ENCODE results near the gene TIMP3.
"Not testable (repeated sequence)": the region's sequence is repeated elsewhere in the genome, so short reads cannot be mapped to it uniquely, and the experiment has no call there.

TIMP3 gene

DNA sequence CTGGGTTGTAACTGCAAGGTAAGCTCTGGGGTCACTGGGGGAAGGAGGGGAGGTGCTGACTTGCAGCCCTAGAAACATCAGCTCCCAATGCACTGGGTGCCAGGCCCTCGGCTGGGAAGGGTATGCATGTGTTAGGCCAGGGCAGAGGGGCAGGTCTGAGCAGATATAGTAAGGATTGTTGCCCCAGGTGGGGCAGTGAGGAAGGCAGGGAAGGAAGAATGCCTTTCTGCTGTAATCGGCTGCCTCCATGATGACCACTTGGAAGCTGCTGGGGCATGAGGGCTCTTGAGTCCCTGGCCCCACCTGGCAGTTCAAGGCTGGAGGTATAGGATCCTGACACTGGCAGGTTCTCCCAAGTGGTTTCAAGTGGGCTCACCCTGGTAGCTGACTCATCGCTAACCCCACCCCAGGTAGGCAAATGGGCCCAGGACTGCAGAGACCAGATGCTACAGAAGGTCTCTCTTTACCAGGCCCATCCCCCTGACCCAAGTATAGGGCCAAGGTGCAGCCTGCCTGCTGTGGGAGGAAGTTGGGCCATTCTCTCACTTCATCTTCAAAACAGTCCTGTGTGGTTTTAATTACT, 56.7 kb downstream of the TIMP3 start:
- DNase-seq, result no peak

DNA sequence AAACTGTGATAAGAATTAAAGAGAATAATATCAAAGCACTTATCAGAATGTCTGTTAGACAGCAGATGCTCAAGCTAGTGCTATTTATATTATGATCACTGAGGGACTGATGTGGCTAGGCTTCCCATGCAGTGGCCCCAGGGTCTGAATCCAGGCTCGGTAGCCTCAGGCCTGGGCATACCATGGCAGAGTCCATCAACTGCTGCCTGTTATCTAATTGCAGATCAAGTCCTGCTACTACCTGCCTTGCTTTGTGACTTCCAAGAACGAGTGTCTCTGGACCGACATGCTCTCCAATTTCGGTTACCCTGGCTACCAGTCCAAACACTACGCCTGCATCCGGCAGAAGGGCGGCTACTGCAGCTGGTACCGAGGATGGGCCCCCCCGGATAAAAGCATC, 57.5 kb downstream of the TIMP3 start:
- DNase-seq, result no peak

DNA sequence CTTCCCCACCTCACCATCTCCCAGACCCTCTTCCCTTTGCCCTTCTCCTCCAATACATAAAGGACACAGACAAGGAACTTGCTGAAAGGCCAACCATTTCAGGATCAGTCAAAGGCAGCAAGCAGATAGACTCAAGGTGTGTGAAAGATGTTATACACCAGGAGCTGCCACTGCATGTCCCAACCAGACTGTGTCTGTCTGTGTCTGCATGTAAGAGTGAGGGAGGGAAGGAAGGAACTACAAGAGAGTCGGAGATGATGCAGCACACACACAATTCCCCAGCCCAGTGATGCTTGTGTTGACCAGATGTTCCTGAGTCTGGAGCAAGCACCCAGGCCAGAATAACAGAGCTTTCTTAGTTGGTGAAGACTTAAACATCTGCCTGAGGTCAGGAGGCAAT, 58.2 kb downstream of the TIMP3 start:
- no peak for DNase-seq

DNA sequence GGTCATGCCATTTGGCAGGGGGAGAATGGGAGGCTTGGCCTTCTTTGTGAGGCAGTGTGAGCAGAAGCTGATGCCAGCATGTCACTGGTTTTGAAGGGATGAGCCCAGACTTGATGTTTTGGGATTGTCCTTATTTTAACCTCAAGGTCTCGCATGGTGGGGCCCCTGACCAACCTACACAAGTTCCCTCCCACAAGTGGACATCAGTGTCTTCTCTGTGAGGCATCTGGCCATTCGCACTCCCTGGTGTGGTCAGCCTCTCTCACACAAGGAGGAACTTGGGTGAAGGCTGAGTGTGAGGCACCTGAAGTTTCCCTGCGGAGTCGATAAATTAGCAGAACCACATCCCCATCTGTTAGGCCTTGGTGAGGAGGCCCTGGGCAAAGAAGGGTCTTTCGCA, 59.8 kb downstream of the TIMP3 start:
- DNase-seq, result no peak

DNA sequence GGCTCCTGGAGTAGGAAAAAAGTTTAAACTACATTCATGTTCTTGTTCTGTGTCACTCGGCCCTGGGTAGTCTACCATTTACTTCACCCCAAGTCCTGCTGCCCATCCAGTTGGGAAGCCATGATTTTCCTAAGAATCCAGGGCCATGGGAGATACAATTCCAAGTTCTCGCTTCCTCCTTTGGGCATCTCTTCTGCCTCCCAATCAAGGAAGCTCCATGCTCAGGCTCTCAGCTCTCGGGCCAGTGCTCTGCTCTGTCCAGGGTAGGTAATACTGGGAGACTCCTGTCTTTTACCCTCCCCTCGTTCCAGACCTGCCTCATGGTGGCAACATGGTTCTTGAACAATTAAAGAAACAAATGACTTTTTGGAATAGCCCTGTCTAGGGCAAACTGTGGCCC, 60.6 kb downstream of the TIMP3 start:
- no peak for DNase-seq

DNA sequence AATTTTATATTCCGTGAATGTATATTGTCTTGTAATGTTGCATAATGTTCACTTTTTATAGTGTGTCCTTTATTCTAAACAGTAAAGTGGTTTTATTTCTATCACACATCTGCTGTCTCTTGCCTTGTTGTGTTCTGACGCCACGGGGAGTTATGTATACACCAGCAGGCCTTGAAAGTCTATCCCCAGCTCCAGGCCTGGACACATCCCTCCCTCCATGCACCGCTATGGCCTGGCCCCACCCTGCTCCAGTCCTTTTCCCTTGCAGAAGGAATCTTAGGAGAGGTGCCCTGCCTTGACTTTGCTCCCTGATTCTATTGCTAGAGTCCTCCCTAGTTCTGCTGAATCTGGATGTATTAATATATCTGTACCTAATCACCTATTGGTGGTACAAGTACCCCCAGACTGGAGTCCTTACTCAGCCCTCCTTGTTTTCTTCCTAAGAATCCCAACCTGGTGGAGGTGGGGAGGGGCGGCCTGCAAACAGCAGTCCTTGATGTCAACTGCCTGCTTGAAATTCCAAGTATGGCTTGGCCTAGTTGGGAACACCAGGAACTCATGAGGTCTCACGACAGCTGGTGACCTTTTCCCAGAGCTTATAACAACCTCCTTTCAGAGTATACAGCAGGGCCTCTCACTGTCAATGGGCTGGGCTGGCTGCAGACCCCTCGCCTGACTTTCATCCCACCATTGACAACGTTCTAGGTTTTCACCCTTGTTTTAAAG, 61.6 kb downstream of the TIMP3 start:
- DNase-seq, result no peak

DNA sequence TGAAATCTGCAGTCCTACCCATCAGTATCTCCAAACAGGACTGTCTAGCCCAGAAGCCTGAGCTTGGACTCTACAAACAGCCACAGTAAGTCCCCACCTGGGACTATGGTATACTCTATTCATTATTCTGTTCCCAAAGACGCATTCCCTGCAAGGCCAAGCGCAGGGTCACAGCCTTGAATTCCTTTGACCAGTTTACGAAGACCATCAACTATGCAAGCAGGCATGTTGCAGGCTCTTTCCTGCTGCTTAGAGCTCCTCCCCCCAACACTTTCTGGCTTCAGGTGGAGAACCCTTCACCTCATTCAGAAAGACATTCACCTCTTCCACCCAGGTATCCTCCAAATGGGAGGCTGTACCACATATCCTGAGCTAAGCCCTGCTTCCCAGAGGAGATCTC, 62.5 kb downstream of the TIMP3 start:
- no peak for DNase-seq

DNA sequence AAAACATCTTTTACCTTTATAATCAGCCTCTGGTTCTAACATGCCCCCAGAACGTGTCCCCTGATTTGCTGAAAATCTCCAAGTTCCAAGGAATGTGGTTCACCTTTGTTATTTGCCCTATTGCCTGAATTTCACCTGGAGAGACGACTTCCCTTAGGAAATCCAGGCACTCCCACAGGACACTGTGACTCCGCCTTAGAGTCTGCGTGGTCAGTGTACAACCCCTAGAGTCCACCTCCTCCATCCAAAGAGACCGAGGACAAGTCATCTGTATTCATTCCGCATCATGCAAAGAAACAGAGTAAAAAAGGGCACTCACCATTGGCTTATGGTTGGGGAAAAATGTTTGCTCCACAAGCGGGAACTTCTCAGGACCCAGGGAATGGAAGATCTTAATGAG, 63.1 kb downstream of the TIMP3 start:
- DNase-seq, result no peak

DNA sequence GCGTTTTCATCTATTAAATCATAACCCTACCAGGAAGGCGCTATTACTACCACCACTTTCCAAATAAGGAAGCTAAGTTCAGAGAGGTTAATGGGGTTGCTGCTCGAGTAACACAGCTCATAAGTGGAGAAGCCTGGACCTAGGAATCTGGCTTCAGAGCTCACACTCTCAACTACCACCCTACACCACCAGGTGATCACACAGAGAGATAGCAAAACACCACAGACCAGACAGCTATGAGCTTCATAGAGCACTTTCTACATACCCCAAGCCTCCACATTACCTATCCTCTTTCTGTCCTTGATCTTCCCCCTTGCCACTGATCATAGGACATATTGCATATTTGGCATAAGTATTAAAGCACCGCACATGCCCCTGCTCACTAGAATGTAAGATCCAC, 65.4 kb downstream of the TIMP3 start:
- DNase-seq, result no peak

DNA sequence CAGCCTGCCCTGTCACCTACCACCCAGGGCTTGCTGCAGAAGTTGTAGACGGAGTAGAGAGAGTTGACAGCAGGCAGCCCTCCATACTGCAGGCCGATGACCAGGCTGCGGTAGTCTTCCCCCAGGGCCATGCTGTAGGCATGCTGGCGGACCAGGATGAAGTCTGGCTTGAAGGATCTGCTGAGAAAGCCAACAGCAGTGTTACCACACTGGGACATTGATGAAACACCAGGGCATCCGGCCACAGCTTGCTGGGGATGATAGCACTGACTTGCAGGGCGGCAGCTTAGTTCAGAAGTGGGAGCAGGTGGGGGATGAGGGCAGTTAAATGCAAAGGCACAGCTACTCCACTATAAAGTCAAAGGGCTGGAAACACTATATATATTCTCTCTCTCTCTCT, 67.4 kb downstream of the TIMP3 start:
- DNase-seq, result no peak

DNA sequence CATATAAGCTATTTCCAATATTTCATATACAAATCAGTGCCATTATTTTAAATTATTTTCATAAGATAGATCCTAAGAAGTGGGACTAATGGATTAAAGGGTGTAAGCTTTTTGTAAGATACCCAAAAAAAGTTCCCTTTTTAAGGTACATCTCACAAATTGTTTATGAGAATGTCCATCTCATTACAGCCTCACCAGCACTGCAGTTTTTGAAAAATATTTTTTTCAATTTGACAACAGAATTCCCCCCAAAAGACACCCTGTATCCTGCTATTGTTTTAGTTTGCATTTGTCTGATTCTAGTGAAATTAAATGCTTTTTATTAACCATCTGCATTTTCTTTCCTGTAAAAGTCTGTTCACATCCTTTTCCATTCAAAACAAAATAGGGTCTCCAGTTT, 69.0 kb downstream of the TIMP3 start:
- DNase-seq, result no peak

DNA sequence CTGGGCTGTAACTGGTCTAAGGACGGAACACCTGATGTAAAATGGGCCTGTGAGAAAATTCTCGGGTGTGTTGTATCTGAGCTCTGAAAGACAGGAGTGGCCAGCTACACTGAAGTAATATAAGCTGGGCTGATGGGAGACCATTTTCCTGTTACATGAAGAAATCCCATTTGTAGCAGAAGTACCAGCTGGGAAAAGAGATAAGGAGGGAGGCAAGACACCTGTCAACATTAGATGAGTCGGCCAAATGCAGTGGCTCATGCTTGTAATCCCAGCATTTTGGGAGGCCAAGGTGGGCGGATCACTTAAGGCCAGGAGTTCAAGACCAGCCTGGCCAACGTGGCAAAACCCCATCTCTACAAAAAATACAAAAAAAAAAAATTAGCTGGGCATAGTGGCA, 72.1 kb downstream of the TIMP3 start:
- DNase-seq, result not testable (repeated sequence)

DNA sequence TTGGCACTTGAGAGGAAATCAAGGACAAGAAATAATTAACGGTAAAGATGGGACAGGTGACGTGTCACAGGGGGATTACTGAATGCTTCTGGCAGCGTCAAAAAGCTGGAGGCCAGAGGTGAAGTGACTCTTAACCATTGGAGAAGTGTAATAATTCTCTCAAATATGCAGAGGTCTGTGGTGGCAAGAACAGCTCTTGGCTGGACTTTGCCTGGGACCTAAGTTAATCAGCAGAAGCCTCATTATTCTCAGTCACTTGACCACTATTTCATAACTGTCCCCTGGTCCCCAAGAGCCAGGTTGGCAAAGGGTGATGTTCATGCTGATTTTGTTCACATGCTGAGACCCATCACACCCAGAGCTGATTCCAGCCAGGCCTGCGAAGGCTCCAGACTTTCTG, 72.9 kb downstream of the TIMP3 start:
- no peak for DNase-seq

DNA sequence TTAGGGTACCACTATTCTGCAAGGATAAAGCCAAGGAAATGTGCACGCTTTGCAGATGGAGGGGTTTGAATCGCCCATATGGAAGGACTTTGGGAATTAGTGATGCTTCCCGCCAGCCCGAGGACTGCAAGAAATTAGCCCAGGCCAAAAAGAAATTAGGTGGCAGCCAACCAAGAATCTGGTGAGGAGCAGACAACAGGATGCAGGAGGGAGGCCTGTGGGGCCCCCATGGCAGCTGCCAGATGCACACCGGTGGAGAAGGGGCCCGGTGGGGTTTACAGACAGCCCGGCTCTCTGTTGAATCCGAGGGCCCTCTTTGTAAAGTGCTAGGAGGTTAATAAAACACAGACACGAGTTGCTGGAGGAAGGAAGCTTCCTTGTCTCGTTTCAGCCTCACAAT, 73.5 kb downstream of the TIMP3 start:
- DNase-seq, result no peak

DNA sequence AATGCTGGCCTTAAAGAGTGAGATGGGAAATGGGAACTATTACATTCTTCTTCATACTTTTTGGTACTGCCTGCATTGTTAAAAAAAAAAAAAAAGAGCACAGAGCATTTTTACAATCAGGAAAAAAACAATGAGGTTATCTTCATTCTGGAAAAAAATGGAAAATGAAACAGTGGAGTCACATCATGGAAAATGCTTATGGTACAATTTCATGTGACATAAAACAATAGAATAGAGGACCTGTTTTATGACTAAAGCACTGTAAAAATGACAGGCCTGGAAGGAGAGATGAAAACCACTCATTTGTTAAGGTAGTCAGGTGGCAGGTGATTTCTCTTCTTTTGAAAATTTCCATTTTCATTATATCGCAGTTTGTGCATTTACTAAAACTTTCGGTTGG, 75.0 kb downstream of the TIMP3 start:
- no peak for DNase-seq

DNA sequence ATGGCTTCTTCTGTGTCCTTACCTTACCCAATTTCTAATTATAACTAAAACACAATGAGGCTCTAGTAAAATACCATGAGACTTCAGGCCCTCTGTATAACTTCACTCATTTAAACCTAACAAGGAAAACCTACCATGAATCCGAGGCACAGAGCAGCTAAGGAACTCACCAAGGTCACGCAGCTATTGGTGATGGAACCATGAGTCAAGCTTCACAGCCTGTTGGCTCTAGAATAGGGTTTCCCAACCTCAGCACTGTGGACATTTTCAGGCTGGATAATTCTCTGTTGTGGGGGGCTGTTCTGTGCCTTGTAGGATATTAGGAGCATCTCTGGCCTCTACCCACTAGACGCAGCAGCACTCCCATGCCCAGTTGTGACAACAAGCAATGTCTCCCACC, 75.7 kb downstream of the TIMP3 start:
- DNase-seq, result no peak

DNA sequence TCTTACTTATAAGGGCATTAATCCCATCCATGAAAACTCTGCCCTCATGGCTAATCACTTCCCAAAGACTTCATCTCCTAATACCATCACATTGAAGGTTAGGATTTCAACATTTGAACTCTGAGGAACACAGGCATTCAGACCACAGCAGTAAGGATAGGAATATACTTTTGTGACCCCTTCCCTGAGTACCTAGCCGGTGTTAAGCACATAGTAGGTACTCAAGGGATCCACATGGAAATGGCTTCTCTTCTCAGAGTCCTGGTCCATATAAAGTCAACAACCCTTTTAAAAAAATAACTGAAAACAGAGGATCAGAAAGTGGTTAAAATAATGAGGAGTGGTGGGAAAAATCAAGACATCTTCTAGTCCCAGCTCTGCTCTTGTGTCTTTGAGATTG, 78.0 kb downstream of the TIMP3 start:
- no peak for DNase-seq

DNA sequence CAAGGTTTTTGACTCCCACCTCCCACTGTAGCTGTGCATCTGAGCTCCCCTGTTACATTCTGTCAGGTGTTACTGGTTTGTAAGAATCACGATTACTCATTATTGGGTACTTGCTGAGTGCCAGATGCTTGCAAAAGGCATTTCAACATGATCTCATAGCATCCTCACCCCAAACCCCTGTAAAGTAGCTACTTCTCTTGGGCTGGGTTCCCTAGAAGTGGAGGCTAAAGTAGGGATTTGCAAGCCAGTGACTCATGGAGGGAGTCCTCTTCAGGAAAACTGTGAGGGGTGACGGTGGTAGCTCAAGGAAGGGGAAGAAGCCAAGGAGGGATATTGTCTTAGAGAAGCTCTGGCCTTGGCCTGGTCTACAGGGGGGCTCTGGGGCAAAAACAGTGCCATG, 78.6 kb downstream of the TIMP3 start:
- DNase-seq, result no peak

DNA sequence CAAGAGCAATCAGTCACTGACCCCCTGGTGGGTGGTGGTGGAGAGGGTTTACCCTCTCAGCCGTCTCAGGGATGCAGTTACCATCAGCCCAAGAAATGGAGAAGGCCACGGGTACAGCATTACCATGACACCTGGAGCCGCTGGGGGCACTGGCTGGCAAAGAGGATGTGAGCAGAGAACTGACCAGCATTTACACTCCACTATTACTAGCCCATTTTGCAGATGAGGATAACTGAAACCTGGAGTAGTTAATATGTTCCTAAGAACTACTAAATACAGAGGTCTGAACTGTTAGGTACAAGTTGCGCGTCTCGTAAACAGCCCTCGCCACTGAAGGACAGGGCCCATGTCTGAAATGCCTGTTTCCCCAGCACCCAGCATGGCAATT, 79.0 kb downstream of the TIMP3 start:
- DNase-seq, result peak; percentile 3

DNA sequence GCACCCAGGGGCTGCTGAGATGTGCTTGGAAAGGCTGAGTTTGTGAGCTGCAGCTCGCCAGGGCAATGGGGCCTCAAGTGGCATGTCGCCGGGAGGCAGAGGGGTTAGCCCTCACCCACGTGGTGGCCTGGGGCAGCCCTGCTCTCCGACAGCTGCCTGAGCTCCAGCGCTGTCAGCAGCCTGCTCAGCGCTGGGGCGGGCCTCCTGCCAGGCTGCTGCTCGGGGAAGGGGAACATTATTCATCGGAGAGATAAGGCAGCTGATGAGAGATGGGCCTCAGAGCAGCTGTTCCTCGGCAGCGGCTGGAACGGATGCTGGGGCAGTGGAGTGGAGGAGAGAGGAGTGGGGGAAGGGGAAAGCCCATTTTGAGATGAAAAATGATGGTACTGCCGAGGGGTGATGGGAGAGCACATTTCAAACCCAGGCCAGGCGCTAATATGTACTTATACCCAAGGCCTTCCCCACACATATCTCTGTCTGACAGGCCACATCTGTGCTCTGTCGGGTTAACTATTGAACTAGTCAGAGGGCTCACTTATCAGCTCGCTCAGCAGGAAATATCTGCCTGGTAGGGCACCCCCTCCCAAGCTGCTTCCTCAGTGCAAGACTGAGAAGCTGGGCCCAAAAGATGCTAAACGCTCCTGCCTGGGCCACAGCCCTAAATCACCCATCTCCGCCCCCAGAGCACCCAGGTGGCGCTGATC, 79.5 kb downstream of the TIMP3 start:
- DNase-seq, result peak; percentile 37

DNA sequence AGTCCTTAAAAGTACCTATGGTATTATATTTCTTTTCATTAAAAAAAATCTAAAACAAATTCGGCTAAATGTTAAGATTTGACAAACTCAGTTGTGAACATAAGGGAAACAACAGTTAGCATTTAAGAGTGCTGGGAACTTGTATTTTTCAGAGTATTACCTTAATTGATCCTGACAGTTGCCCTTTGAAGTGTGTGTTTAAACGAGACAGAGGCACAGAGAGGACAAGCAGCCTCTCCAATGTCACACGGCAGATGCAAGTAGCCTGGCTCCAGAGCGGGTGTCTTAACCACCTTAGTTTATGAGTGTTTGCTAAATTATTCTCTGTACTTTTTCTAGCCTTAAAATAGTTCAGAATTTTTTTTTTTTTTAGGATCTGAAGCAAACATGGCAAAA, 80.9 kb downstream of the TIMP3 start:
- DNase-seq, result no peak

DNA sequence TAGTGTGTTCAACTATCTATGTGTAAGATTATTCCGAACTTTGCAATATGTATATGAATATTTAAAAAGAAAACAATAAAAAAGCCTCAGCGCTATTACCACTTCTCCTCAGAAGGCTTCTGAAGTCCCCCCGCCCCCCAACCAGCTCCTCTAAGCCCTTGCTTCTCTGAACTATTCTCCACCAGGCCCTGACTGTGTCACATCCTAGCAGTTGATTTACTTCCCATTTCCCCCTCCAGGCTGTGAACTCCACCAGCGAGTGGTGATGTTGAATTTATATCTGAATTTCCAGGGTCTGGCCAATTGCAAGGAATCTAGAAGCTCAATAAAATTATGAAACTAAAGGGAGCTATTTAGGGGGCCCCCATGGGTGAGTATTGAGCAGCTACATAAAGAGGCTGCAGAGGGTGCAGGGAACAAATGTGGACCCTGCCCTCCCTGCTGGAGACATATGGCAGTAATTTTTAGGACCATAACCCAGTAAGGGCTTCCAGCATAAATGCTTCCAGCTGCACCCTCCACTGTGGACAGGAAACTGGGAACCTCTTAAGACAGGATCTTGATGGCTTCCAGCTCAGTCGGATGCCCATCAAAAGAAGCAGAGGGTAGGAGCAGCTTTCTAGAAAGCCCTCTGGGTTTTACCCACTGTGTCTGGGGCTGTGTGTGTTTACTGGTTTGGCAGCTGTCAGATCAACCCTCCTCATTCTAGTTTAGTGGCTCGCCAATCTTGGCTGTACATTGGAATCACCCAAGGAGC, 81.4 kb downstream of the TIMP3 start:
- DNase-seq, result no peak

DNA sequence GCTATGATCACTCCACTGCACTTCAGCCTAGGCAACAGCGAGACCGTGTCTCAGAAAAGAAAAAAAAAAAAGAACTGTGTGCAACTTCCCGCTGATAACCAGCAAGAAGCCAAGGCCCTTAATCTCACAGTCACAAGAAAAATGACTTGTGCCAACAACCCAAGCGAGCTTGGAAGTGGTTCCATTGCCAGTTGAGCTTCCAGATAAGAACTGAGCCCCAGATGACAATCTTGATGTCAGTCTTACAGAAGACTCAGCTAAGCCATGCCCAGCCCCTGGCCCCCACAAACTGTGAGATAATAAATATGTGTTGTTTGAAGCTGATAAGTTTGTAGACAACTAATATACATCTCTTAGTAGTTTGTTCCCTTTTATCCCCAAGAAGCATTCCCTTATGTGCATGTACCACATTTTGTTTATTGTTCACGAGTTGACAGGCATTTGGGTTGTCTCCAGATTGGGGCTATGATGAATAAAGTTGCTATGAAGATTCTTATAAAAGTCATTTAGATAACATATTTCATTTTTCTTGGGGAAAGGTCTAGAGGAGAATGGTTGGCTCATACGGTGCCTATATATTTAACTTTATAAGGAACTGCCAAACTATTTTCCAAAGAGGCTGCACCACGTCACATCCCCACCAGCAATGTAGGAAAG, 85.9 kb downstream of the TIMP3 start:
- DNase-seq, result no peak

Measured in SHP77 treated with DMSO at 0.1 percent for 48 hours (cell line).